VCaP (cell line): Measurements from ENCODE around the gene CFAP74.

Experiments used
- H3K27ac ChIP-seq: fragments of 450-650 bp; 2 replicates; pipeline ENCODE4 v1.5.1; 2017
- CTCF ChIP-seq: fragments of 450-650 bp; conservative IDR thresholded peaks from 2 replicates; pipeline ENCODE4 v1.5.1; 2017; ENCODE audit warnings: mild to moderate bottlenecking, moderate library complexity

CFAP74 gene

GRCh38 chr1:1910033-1910465, 93.5 kb downstream of the CFAP74 start:
- no peak for TF ChIP-seq CTCF

GRCh38 chr1:1908506-1908791, 95.1 kb downstream of the CFAP74 start:
- H3K27ac ChIP-seq: peak overlapping the region; percentile 82
- no peak for TF ChIP-seq CTCF

More at GRCh38 chr1:1910033-1910465, 93.5 kb downstream of the CFAP74 start:
- peak overlapping the region; percentile 82 for H3K27ac ChIP-seq

GRCh38 chr1:1907098-1907736, 96.4 kb downstream of the CFAP74 start:
- TF ChIP-seq CTCF: no peak
- peak overlapping the region; percentile 82 for H3K27ac ChIP-seq

- peak overlapping the region; percentile 82 for H3K27ac ChIP-seq
- TF ChIP-seq CTCF: peak; percentile 99
These were observed 97.1 kb downstream of the CFAP74 start for GRCh38 chr1:1906185-1907097.

- no peak overlapping the region for H3K27ac ChIP-seq
- no peak for TF ChIP-seq CTCF
These were observed 100.4 kb downstream of the CFAP74 start for GRCh38 chr1:1903224-1903623.

GRCh38 chr1:1901641-1902294, 101.8 kb downstream of the CFAP74 start:
- no peak for TF ChIP-seq CTCF
- no peak overlapping the region for H3K27ac ChIP-seq

- no peak for TF ChIP-seq CTCF
- no peak overlapping the region for H3K27ac ChIP-seq
These were observed 102.5 kb downstream of the CFAP74 start for GRCh38 chr1:1900883-1901640.
